ENCODE results near the gene BPIFB3. TPM values are rescaled to one million over a fixed set of nuclear protein-coding genes. Genes with fewer than 3 reads are reported as not detected.

The BPIFB3 gene
- total and polyA plus RNA-seq, 2 of the 13 experiments (the other 11 are each of a cell fraction or from before 2014, with no cell fraction given), result 0.09 TPM; not detected in 1

DNA sequence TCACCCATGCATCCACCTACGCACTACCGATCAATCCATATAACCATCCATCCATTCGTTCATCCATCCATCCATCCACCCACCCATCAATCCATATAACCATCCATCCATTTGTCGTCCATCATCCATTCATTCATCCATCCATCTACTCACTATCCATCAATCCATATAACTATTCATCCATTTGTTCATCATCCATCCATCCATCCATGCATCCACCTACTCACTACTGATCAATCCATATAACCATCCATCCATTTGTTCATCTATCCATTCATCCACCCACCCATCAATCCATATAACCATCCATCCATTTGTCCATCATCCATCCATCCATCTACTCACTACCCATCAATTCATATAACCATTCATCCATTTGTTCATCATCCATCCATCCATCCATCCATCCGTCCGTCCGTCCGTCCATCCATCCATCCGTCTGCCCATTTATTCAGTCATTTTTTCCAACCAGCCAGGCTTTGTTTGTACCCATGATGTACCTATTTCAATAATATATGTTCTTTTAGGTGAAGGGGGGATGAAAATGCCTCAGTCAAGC, 28.3 kb upstream of the BPIFB3 start (continued):
- TF ChIP-seq, protein P1, sequence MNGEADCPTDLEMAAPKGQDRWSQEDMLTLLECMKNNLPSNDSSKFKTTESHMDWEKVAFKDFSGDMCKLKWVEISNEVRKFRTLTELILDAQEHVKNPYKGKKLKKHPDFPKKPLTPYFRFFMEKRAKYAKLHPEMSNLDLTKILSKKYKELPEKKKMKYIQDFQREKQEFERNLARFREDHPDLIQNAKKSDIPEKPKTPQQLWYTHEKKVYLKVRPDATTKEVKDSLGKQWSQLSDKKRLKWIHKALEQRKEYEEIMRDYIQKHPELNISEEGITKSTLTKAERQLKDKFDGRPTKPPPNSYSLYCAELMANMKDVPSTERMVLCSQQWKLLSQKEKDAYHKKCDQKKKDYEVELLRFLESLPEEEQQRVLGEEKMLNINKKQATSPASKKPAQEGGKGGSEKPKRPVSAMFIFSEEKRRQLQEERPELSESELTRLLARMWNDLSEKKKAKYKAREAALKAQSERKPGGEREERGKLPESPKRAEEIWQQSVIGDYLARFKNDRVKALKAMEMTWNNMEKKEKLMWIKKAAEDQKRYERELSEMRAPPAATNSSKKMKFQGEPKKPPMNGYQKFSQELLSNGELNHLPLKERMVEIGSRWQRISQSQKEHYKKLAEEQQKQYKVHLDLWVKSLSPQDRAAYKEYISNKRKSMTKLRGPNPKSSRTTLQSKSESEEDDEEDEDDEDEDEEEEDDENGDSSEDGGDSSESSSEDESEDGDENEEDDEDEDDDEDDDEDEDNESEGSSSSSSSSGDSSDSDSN (CRISPR knock-in tag; IDR thresholded peaks at IDR 0.05), result no peak
- 0 out of 2 replicates have a peak, but pooled peaks have one; percentile 11 for TF ChIP-seq ZNF207 (IDR thresholded peaks at IDR 0.05; ENCODE audit: borderline replicate concordance)
- no peak for TF ChIP-seq SRF (IDR thresholded peaks at IDR 0.05; ENCODE audit: low read depth, low read length)
- no peak for TF ChIP-seq THYN1 (CRISPR knock-in tag; IDR thresholded peaks at IDR 0.05; ENCODE audit: borderline replicate concordance, low read depth)
- no peak for TF ChIP-seq TBX3 (IDR thresholded peaks at IDR 0.05; ENCODE audit: borderline replicate concordance)
- no peak for TF ChIP-seq SALL1 (CRISPR knock-in tag; IDR thresholded peaks at IDR 0.05)
- TF ChIP-seq, protein P2, sequence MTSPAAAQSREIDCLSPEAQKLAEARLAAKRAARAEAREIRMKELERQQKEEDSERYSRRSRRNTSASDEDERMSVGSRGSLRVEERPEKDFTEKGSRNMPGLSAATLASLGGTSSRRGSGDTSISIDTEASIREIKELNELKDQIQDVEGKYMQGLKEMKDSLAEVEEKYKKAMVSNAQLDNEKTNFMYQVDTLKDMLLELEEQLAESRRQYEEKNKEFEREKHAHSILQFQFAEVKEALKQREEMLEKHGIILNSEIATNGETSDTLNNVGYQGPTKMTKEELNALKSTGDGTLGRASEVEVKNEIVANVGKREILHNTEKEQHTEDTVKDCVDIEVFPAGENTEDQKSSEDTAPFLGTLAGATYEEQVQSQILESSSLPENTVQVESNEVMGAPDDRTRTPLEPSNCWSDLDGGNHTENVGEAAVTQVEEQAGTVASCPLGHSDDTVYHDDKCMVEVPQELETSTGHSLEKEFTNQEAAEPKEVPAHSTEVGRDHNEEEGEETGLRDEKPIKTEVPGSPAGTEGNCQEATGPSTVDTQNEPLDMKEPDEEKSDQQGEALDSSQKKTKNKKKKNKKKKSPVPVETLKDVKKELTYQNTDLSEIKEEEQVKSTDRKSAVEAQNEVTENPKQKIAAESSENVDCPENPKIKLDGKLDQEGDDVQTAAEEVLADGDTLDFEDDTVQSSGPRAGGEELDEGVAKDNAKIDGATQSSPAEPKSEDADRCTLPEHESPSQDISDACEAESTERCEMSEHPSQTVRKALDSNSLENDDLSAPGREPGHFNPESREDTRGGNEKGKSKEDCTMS (CRISPR knock-in tag; conservative IDR thresholded peaks at IDR 0.05), result no peak
- TF ChIP-seq ZNF205 (CRISPR knock-in tag; IDR thresholded peaks at IDR 0.05), result no peak
- no peak for TF ChIP-seq ZNF737 (CRISPR knock-in tag; IDR thresholded peaks at IDR 0.05; ENCODE audit: borderline replicate concordance)
- TF ChIP-seq SRSF1 (optimal IDR thresholded peaks at IDR 0.05; ENCODE audit: low read depth, low read length), result no peak
- no peak for TF ChIP-seq ZBTB3 (CRISPR knock-in tag; IDR thresholded peaks at IDR 0.05; ENCODE audit: borderline replicate concordance, low read depth)
- TF ChIP-seq, protein P3, sequence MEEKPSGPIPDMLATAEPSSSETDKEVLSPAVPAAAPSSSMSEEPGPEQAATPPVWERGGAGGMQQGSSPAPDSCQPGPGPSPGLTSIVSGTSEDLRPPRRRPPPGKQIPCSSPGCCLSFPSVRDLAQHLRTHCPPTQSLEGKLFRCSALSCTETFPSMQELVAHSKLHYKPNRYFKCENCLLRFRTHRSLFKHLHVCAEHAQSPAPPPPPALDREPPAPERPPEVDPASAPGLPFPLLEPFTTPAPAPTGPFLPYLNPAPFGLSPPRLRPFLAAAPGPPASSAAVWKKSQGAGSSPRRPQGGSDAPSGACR (CRISPR knock-in tag; IDR thresholded peaks at IDR 0.05), result no peak
- TF ChIP-seq ZNF724P (CRISPR knock-in tag; IDR thresholded peaks at IDR 0.05; ENCODE audit: borderline replicate concordance), result no peak
- TF ChIP-seq NR1H2 (CRISPR knock-in tag; IDR thresholded peaks at IDR 0.05; ENCODE audit: borderline replicate concordance, low read depth), result no peak
- TF ChIP-seq STAT5B (CRISPR knock-in tag; IDR thresholded peaks at IDR 0.05), result no peak
- no peak for TF ChIP-seq RNF2 (conservative IDR thresholded peaks at IDR 0.05; ENCODE audit: low read depth)
- no peak for TF ChIP-seq ZBTB7B (CRISPR knock-in tag; IDR thresholded peaks at IDR 0.05)
- no peak for TF ChIP-seq ZNF746 (CRISPR knock-in tag; IDR thresholded peaks at IDR 0.05)
- TF ChIP-seq NONO (IDR thresholded peaks at IDR 0.05), result no peak
- 0 out of 2 replicates have a peak, but pooled peaks have one; percentile 52 for TF ChIP-seq NONO (CRISPR knock-in tag; conservative IDR thresholded peaks at IDR 0.05)
- no peak for TF ChIP-seq EZH2 (conservative IDR thresholded peaks at IDR 0.05; ENCODE audit: low read depth, low read length)
- TF ChIP-seq JDP2 (CRISPR knock-in tag; IDR thresholded peaks at IDR 0.05; ENCODE audit: borderline replicate concordance), result no peak
- no peak for TF ChIP-seq ZNF333 (CRISPR knock-in tag; IDR thresholded peaks at IDR 0.05; ENCODE audit: borderline replicate concordance)
- no peak for TF ChIP-seq ZNF232 (CRISPR knock-in tag; IDR thresholded peaks at IDR 0.05; ENCODE audit: borderline replicate concordance)
- TF ChIP-seq ZNF549 (CRISPR knock-in tag; IDR thresholded peaks at IDR 0.05), result no peak
- TF ChIP-seq, protein P4, sequence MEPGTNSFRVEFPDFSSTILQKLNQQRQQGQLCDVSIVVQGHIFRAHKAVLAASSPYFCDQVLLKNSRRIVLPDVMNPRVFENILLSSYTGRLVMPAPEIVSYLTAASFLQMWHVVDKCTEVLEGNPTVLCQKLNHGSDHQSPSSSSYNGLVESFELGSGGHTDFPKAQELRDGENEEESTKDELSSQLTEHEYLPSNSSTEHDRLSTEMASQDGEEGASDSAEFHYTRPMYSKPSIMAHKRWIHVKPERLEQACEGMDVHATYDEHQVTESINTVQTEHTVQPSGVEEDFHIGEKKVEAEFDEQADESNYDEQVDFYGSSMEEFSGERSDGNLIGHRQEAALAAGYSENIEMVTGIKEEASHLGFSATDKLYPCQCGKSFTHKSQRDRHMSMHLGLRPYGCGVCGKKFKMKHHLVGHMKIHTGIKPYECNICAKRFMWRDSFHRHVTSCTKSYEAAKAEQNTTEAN (CRISPR knock-in tag; conservative IDR thresholded peaks at IDR 0.05), result no peak
